ENCODE data around the gene HS3ST3B1. TPM values are rescaled to one million over a fixed set of nuclear protein-coding genes. Genes with fewer than 3 reads are reported as not detected.

HS3ST3B1 gene
- total and polyA plus RNA-seq, 2 of the 4 experiments (the other 2 are of a cell fraction): 3.1 to 4.3 TPM

DNA sequence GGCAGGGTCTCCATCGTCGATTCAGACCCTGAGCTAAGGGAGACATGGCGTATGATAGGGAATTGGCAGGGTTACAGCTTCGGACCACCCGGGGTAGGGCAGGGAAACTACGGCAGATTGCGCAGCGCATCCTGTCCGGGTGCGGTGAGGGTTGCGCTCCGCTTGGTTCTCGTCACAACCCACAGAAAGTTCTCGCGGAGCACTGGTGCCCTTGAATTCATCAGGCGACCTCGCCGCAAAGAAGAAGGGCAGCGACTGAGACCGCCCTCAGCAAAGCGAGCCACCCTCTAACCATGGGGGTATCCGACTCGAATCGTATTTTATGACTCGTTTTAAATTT, 1.2 kb downstream of the HS3ST3B1 start:
- peak overlapping the region; percentile 87 for H3K14ac ChIP-seq (replicated peaks; ENCODE audit: low read depth, low read length)
- H4K5ac ChIP-seq (ENCODE audit: low read depth, low read length): peak overlapping the region; percentile 72
- peak overlapping the region; percentile 43 for H2AK9ac ChIP-seq (replicated peaks; ENCODE audit: low read depth, low read length, poor library complexity)
- intact Hi-C loops (cut with micrococcal nuclease) (loop anchor here (1.0 to 5.0 kb wide), 5 partner anchors 624 to 1188 kb away; no protein-coding TSS in a partner anchor), in situ Hi-C loops (cut with MboI; ENCODE audit: low sequenced_read_pairs) (loop anchor here (5.0 to 10.0 kb wide), 3 partner anchors 237 to 965 kb away; partner anchors contain the start of gene COX10), dilution Hi-C loops (cut with HindIII; ENCODE audit: low sequenced_read_pairs, unreplicated experiment) (no loop called here)
- H3K79me1 ChIP-seq (ENCODE audit: low read depth in 1 of 2, low read length in 2 of 2): peaks cover 12 to 33% of the 10 kb centered on the region in 2 experiments
- no peaks in the 10 kb centered on the region; the same call in 1 of the 2 replicates for H3K27me3 ChIP-seq (ENCODE audit: control insufficient read depth, insufficient read depth, low read length)
- H3K9me1 ChIP-seq (ENCODE audit: insufficient read depth, low read length): peaks cover 8% of the 10 kb centered on the region; the same call in 1 of the 2 replicates
- H2BK5ac ChIP-seq (ENCODE audit: low read depth, low read length, poor library complexity, severe bottlenecking): peak overlapping the region; percentile 81
- peak overlapping the region; percentile 93 for H3K4ac ChIP-seq (ENCODE audit: low read depth, low read length)
- H4K8ac ChIP-seq (ENCODE audit: low read depth in 2 of 2, low read length in 2 of 2): peak overlapping the region; percentile 27 to 29; a peak in 3 of 4 replicates
- DNase-seq (peak; percentile 48), ATAC-seq (ENCODE audit: low read depth) (no peak)
- no TSS peak for BruUV-seq (replicated peaks)
- H2AFZ ChIP-seq (replicated peaks; ENCODE audit: low read length, poor library complexity): peak overlapping the region; percentile 89
- H3K23ac ChIP-seq (ENCODE audit: low read depth, low read length): peak overlapping the region; percentile 95
- H4K91ac ChIP-seq (ENCODE audit: insufficient read depth, low read depth, low read length): peak overlapping the region; percentile 80
- peaks cover 18% of the 10 kb centered on the region; the same call in 1 of the 2 replicates for H4K20me1 ChIP-seq (ENCODE audit: insufficient read depth, low read length)
- H3K36me3 ChIP-seq (ENCODE audit: control insufficient read depth, insufficient read depth, low read length): peaks cover 3% of the 10 kb centered on the region
- peak overlapping the region; percentile 82 for H3K4me2 ChIP-seq (ENCODE audit: low read depth, low read length)
- TF ChIP-seq CEBPB (IDR thresholded peaks at IDR 0.05; ENCODE audit: low read depth, low read length): peak; percentile 22; the same call in 1 of the 2 replicates
- TF ChIP-seq, protein P1, sequence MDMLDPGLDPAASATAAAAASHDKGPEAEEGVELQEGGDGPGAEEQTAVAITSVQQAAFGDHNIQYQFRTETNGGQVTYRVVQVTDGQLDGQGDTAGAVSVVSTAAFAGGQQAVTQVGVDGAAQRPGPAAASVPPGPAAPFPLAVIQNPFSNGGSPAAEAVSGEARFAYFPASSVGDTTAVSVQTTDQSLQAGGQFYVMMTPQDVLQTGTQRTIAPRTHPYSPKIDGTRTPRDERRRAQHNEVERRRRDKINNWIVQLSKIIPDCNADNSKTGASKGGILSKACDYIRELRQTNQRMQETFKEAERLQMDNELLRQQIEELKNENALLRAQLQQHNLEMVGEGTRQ (IDR thresholded peaks at IDR 0.05; ENCODE audit: low read depth, low read length): no peak
- no peak for TF ChIP-seq CHD1 (IDR thresholded peaks at IDR 0.05; ENCODE audit: low read depth, low read length)
- TF ChIP-seq RAD21 (IDR thresholded peaks at IDR 0.05; ENCODE audit: low read length): 0 out of 2 replicates have a peak, but pooled peaks have one; percentile 1
- TF ChIP-seq SMC3 (IDR thresholded peaks at IDR 0.05; ENCODE audit: low read depth, low read length): no peak
- peak overlapping the region; percentile 96 for H3K9ac ChIP-seq (ENCODE audit: low read depth, low read length)
- CTCF ChIA-PET: interaction anchor here (1.2 to 2.7 kb wide), 4 partner anchors 535 to 708 kb away, joined by 3 to 17 read pairs (median 6); no protein-coding TSS in a partner anchor
- peak overlapping the region; percentile 92 for H3K27ac ChIP-seq (ENCODE audit: insufficient read depth, low read length)
- 0 out of 3 replicates have a peak overlapping the region, but pooled peaks have one; percentile 79 for H2BK15ac ChIP-seq (ENCODE audit: low read depth, low read length)
- H2BK120ac ChIP-seq (ENCODE audit: low read depth, low read length): peak overlapping the region; percentile 89
- peaks cover 8% of the 10 kb centered on the region for H3K4me1 ChIP-seq (ENCODE audit: control insufficient read depth, insufficient read depth, low read length)
- no peak overlapping the region for H2BK20ac ChIP-seq (ENCODE audit: low read depth, low read length)
- peak overlapping the region; percentile 77 for H2AK5ac ChIP-seq (ENCODE audit: low read depth, low read length)
- WGBS, 2 experiments (ENCODE audit: extremely low coverage in 2 of 2, insufficient read length in 1 of 2): 0% methylated on average over 14 of the region's 25 CpGs; no CpG with 5 or more reads in 1 of the 2 experiments
- H3K56ac ChIP-seq (ENCODE audit: extremely low read depth, insufficient read depth, low read length): peak overlapping the region; percentile 88
- H3K18ac ChIP-seq (ENCODE audit: low read depth, low read length): peak overlapping the region; percentile 88
- H3K9me3 ChIP-seq (ENCODE audit: control insufficient read depth, insufficient read depth, low read length): no peaks in the 10 kb centered on the region
- POLR2A ChIA-PET (ENCODE audit: unreplicated experiment): interaction anchor here (0.6 kb wide), 1 partner anchor 443 kb away, joined by 3 read pairs; no protein-coding TSS in a partner anchor
- peak overlapping the region; percentile 95 for H3K4me3 ChIP-seq (ENCODE audit: insufficient read depth, low read depth, low read length)
